AG09319 (cell line): Measurements from ENCODE around the gene LACTBL1.

Experiments
- DNase-seq: peaks from one replicate; pipeline ENCODE4 v3.0.0-alpha.2; 2010; ENCODE audit warnings: low read depth; ENCODE audit errors: extremely low read depth
- CTCF ChIP-seq: IDR thresholded peaks from 2 replicates; pipeline ENCODE4 v1.5.1; 2011; ENCODE audit warnings: low read depth, mild to moderate bottlenecking, inconsistent platforms, low read length, moderate library complexity

LACTBL1 gene, protein sequence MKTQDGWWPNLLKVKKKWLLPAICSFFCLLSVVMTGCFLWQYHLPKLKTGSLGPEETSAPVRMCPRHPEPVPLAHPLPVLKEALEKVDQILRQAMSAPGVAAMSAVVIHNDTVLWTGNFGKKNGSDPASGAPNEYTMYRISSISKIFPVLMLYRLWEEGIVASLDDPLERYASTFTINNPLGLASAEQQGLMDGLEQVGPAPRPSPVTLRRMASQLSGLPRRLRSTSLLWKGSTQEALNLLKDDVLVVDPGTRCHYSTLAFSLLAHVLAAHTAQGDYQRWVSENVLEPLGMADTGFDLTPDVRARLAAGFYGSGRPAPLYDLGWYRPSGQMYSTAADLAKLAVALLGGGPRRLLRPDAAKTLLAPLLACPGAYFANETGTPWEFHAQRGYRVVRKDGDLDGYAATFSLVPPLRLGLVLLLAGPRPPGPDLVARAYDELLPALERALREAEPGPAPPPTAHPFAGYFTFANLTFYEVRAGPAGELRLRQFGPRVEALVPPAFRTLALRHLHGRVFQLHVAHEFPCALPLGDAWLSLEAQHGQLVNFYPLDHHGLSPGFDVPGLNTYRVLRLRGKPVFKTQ

DNA sequence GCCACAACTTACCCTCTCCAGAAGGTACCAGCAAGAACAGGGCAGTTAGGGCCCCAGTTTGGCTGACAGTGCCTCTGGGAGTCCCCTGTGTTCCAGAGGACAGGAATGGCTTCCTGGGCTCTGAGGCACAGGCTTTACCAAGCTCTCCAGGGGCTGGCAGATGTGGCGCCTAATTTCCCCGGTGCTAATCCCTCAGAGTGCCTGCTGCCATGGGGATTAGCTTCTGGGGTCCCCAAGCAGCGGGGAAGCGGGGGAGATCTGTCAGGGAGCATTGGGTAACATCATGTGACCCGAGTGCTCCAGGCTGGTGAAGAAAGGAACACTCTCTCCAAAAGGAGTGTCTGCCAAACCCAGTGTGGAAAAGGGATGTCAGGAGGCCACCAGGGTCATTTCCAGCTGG, at the start of gene LACTBL1:
Gene LACTBL1 (minus strand): TSS at position 107 of the 400 bp plus-strand sequence. CDS start 550 bp downstream, outside the sequence.
- TF ChIP-seq CTCF: no peak
- DNase-seq: no peak

GRCh38 chr1:23021834-23022233, 49.2 kb upstream of the LACTBL1 start:
- DNase-seq: no peak
- no peak for TF ChIP-seq CTCF

- DNase-seq: no peak
- no peak for TF ChIP-seq CTCF
Observed at GRCh38 chr1:23020706-23021405, 48.2 kb upstream of the LACTBL1 start.

DNA sequence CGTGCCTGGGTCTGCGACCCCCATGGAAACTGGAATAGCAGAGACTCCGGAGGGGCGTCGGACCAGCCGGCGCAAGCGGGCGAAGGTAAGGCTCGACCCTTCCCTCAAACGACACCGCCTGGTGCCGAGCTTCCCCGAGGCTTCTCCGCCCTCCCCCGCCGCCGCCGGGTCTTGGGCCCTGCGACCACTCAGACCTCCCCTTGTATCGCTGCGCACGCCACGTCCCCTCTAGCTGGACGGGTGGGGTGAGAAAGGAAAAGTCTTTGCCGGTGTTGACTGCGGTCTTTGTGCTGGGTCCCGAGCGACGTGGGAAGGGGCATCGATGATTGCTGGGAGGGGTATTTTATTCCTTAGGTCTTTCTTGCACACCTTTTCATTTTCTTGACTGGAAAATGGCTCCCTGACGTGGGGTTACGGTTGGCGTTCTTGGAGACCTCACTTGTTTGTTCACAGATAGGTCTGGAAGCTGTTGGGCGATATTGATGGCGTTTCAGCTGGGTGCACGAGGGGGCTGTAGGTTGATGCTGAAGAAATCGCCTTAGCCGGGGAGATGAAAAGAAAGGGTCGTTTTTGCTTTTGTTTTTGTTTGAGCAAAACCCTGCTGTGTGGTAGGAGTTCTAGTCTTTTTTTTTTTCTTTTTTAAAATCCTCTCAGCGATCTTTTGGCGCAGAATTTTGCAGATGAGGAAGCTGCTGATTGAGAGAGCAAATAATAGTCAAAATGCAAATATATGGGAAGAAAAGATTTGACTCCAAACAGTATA, 47.4 kb upstream of the LACTBL1 start:
- no peak for DNase-seq
- TF ChIP-seq CTCF: no peak

GRCh38 chr1:23019094-23019862, 46.6 kb upstream of the LACTBL1 start, which contains the start of gene KDM1A:
Gene KDM1A (plus strand): TSS chr1:23019468. CDS start chr1:23019597, 129 bp downstream.
- peak; percentile 5 for TF ChIP-seq CTCF
- peak; percentile 93 for DNase-seq

DNA sequence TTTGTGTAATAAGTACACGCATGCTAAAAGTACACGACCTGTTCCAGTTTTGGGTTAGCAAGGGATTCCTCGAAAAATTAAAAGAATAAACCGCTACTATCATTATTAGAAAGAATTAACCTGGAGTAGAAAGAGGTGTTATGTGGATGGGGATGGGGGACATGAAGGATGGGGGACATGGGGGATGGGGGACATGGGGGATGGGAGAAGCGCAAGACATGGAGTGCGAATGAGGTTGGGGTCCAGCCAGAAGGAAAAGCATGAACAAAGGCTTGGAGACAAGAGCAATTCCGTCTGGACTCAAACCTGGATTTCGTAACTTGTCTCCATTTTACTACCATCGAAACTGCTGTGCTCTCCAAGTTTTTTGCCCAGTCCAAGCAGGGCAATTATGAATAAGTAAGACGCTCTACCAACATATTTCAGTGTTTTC, 46.0 kb upstream of the LACTBL1 start:
- no peak for DNase-seq
- no peak for TF ChIP-seq CTCF
